H1 (cell line): ENCODE measurements around the gene CUL9. TPM values are rescaled to one million over a fixed set of nuclear protein-coding genes. Genes with fewer than 3 reads are reported as not detected.

ENCODE experiments used
- ASH2L ChIP-seq: fragments of 200-600, 300-600 bp; sonication (generic); IDR thresholded peaks from one replicate; pipeline ENCODE4 v1.7.1; 2017; ENCODE audit warnings: low read length
- BACH1 ChIP-seq: IDR thresholded peaks from 2 replicates; pipeline ENCODE4 v1.6.1; 2012; ENCODE audit warnings: low read length, improper control_type of control experiment
- RAD21 ChIP-seq, 2 experiments: IDR thresholded peaks in 1 of 2; conservative IDR thresholded peaks in 1 of 2; 2 replicates each; pipeline ENCODE4 v1.6.1; 2011; ENCODE audit warnings: low read depth in 2 of 2, low read length in 2 of 2, improper control_type of control experiment in 1 of 2, inconsistent platforms in 1 of 2, mild to moderate bottlenecking in 1 of 2, moderate library complexity in 1 of 2
- SIN3A ChIP-seq, 2 experiments: IDR thresholded peaks in 1 of 2; conservative IDR thresholded peaks in 1 of 2; 2 replicates each; pipeline ENCODE4 v1.6.1; 2011 to 2012; ENCODE audit warnings: low read length in 2 of 2, improper control_type of control experiment in 1 of 2, low read depth in 1 of 2, mild to moderate bottlenecking in 1 of 2
- SIRT6 ChIP-seq: IDR thresholded peaks from one replicate; pipeline ENCODE4 v1.7.1; 2012; ENCODE audit warnings: low read length, inconsistent platforms
- SP1 ChIP-seq: IDR thresholded peaks from 2 replicates; pipeline ENCODE4 v1.6.1; 2011; ENCODE audit warnings: low read depth, low read length
- TBP ChIP-seq: IDR thresholded peaks from 2 replicates; pipeline ENCODE4 v1.6.1; 2011; ENCODE audit warnings: low read depth, low read length, improper control_type of control experiment
- TCF12 ChIP-seq: IDR thresholded peaks from 2 replicates; pipeline ENCODE4 v1.6.1; 2011; ENCODE audit warnings: low read depth, mild to moderate bottlenecking, low read length
- YY1 ChIP-seq: IDR thresholded peaks from 2 replicates; pipeline ENCODE4 v1.6.1; 2011; ENCODE audit warnings: low read depth, mild to moderate bottlenecking, low read length
- polyA plus RNA-seq, 7 experiments: library from polyadenylated mRNA; depleted of rRNA in 3 of 7; stranded (reverse) in 5 of 7; unstranded in 2 of 7; fragments of >200 nt in 5 of 7; fragments of 200-250 nt in 2 of 7; gene quantifications; 1 replicate in 5 of 7; 2 replicates in 1 of 7; 4 replicates in 1 of 7; pipeline versions ENCODE4 v1.2.1 to v1.2.3, GENCODE V29; 2011 to 2013; ENCODE audit warnings: missing spikeins in 2 of 7, mixed read lengths in 2 of 7
- total RNA-seq: library from RNA; stranded (reverse); fragmentation: NEBNext Ultra II Directional; extraction: Animal tissue kit (Norgen Biotek cat#: 25700); gene quantifications from 2 replicates; pipeline ENCODE4 v1.2.1, GENCODE V29; 2021
- TF ChIP-seq, protein P1 (sequence below): IDR thresholded peaks from 2 replicates; pipeline ENCODE4 v1.6.1; 2012; ENCODE audit warnings: low read length, inconsistent platforms

CUL9 gene
- total and polyA plus RNA-seq, 2 of the 8 experiments (the other 6 are each of a cell fraction or from before 2014, with no cell fraction given): 7.7 to 9.8 TPM

DNA sequence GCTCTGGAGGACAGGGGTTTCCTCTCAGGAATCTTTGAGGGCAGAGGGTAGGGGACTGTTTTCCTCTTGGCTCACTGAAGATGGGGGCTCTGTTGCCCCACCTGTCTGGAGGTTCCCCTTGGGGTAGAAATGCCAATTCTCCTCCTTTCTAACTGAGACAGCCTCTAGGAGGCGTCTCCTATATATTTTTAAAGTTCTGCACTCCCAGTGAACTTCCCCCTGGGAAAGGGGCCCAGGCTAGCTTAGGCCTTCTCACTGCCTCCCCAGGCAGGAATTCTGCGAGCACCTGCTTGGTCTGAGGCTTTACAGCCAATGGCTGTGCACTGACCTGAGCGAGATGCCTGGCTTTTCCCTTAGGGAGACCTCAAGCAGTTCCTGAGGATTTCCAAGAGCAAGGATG lies 35.7 kb upstream of the CUL9 start (continued):
- TF ChIP-seq, protein P1, sequence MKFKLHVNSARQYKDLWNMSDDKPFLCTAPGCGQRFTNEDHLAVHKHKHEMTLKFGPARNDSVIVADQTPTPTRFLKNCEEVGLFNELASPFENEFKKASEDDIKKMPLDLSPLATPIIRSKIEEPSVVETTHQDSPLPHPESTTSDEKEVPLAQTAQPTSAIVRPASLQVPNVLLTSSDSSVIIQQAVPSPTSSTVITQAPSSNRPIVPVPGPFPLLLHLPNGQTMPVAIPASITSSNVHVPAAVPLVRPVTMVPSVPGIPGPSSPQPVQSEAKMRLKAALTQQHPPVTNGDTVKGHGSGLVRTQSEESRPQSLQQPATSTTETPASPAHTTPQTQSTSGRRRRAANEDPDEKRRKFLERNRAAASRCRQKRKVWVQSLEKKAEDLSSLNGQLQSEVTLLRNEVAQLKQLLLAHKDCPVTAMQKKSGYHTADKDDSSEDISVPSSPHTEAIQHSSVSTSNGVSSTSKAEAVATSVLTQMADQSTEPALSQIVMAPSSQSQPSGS: no peak
- no peak for TF ChIP-seq TCF12
- TF ChIP-seq SIRT6: no peak
- no peak for TF ChIP-seq SIN3A (conservative IDR thresholded peaks at IDR 0.05 in 1 of 2, IDR thresholded peaks at IDR 0.05 in 1 of 2; ENCODE audit: low read depth in 1 of 2, low read length in 2 of 2)
- TF ChIP-seq YY1: no peak
- TF ChIP-seq RAD21 (IDR thresholded peaks at IDR 0.05 in 1 of 2, conservative IDR thresholded peaks at IDR 0.05 in 1 of 2; ENCODE audit: low read depth in 2 of 2, low read length in 2 of 2): no peak
- no peak for TF ChIP-seq ASH2L
- no peak for TF ChIP-seq TBP
- no peak for TF ChIP-seq SP1
- no peak for TF ChIP-seq BACH1
